Gastroesophageal sphincter (tissue), 4 donors: Measurements from ENCODE around the gene NUP98. TPM values are rescaled to one million over a fixed set of nuclear protein-coding genes. Genes with fewer than 3 reads are reported as not detected.

Experiments
- ATAC-seq: fragments of 150-250 bp; one replicate; pipeline ENCODE4 v1.9.1; 2016; ENCODE audit warnings: mild to moderate bottlenecking, moderate library complexity
- H3K27ac ChIP-seq, 4 donors: fragments of 200-600 bp; sonication (generic) in 3 of 4; 1 replicate in 3 of 4; 2 replicates in 1 of 4; pipeline ENCODE4 v1.5.1; 2016 to 2019
- H3K27me3 ChIP-seq: fragments of 200-600 bp; sonication (generic); one replicate; pipeline ENCODE4 v1.5.1; 2019
- H3K36me3 ChIP-seq, 2 donors: fragments of 200-600 bp; sonication (generic); one replicate each; pipeline ENCODE4 v1.5.1; 2019; ENCODE audit warnings: control low read depth in 1 of 2
- H3K4me1 ChIP-seq, 3 donors: fragments of 200-600 bp; sonication (generic); 1 replicate in 2 of 3; 2 replicates in 1 of 3; pipeline ENCODE4 v1.5.1; 2016 to 2019; ENCODE audit warnings: control low read depth in 2 of 3
- H3K4me3 ChIP-seq, 2 donors: fragments of 200-600 bp; sonication (generic); one replicate each; pipeline ENCODE4 v1.5.1; 2019; ENCODE audit warnings: mild to moderate bottlenecking in 1 of 2, moderate library complexity in 1 of 2
- H3K9me3 ChIP-seq, 3 donors: fragments of 200-600 bp; sonication (generic); one replicate each; pipeline ENCODE4 v1.5.1; 2017 to 2019; ENCODE audit warnings: control low read depth in 2 of 3
- EP300 ChIP-seq: sonication (generic); formaldehyde crosslinking; IDR thresholded peaks from one replicate; pipeline ENCODE4 v1.6.1; 2017; ENCODE audit warnings: antibody characterized with exemption, mild to moderate bottlenecking
- POLR2A ChIP-seq, 2 donors: fragments of 450-650 bp; IDR thresholded peaks; one replicate each; pipeline ENCODE4 v1.6.1; 2017; ENCODE audit warnings: antibody characterized with exemption in 2 of 2, mild to moderate bottlenecking in 2 of 2, moderate library complexity in 1 of 2
- POLR2AphosphoS5 ChIP-seq: sonication (generic); formaldehyde crosslinking; IDR thresholded peaks from one replicate; pipeline ENCODE4 v1.6.1; 2017; ENCODE audit warnings: antibody characterized with exemption
- WGBS, 2 donors: methylation state at CpG; one replicate each; pipeline ENCODE4 v1.1.5; 2018; ENCODE audit warnings: low coverage in 1 of 2; 5-methylcytosine and 5-hydroxymethylcytosine counted together
- total RNA-seq, 4 donors: library from RNA; depleted of rRNA; stranded (reverse); fragments of >200 nt; gene quantifications; one replicate each; pipeline ENCODE4 v1.1.0, GENCODE V29; 2016
- TF ChIP-seq, protein P1 (sequence below), 4 experiments: fragments of 200-600 bp in 2 of 4; fragments of 450-650 bp in 2 of 4; sonication (generic) in 1 of 4; IDR thresholded peaks; one replicate each; pipeline ENCODE4 v1.5.1; 2017 to 2019; ENCODE audit warnings: antibody characterized with exemption in 4 of 4, mild to moderate bottlenecking in 2 of 4, moderate library complexity in 2 of 4

NUP98 gene
- total RNA-seq, 4 donors from 2014 or later = 72.1 to 141 (median 103) TPM

DNA sequence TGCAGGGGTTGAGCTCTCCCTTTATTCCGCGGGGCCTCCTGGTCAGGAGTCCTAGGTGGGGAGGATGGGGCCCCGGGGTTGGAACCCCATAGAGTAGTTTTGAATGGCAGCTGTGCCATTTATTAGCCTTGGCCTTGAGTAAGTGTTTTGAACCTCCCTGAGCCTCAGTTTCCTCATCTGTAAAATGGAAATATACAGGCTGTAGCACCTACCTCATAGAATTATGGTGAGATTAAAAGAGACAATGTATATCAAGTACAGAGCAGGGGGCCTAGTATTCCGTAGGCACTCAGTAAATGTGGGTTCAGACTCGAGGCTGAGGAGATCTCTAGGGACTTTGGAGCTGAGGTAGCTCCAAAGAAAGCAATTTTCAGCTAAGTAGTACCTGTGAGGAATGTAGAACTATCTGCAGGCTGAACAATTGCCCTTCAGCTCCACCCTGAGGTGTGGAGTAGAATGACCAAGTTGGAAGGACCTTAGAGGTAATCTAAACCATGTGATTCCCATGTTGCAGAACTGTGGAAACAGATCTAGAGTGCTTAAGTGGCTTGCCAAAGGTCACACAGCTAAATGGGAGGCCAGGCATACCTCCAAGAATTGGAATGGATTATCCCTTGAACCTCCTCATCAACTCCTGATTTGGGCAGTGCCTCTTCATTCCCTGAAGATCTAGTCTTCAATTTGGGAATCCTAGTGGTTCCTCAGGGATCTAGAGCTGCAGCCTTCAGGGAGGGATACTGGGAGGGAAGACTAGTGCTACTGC lies 11.7 kb upstream of the NUP98 start:
- no peak for ATAC-seq
- TF ChIP-seq EP300 = no peak
- TF ChIP-seq, protein P1, sequence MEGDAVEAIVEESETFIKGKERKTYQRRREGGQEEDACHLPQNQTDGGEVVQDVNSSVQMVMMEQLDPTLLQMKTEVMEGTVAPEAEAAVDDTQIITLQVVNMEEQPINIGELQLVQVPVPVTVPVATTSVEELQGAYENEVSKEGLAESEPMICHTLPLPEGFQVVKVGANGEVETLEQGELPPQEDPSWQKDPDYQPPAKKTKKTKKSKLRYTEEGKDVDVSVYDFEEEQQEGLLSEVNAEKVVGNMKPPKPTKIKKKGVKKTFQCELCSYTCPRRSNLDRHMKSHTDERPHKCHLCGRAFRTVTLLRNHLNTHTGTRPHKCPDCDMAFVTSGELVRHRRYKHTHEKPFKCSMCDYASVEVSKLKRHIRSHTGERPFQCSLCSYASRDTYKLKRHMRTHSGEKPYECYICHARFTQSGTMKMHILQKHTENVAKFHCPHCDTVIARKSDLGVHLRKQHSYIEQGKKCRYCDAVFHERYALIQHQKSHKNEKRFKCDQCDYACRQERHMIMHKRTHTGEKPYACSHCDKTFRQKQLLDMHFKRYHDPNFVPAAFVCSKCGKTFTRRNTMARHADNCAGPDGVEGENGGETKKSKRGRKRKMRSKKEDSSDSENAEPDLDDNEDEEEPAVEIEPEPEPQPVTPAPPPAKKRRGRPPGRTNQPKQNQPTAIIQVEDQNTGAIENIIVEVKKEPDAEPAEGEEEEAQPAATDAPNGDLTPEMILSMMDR (IDR thresholded peaks at IDR 0.05) = peak in 2 of 4 experiments; percentile 30 to 31
- TF ChIP-seq POLR2A (IDR thresholded peaks at IDR 0.05) = no peak
- TF ChIP-seq POLR2AphosphoS5 = no peak
- no peaks in the 10 kb centered on the region for H3K9me3 ChIP-seq
- H3K4me3 ChIP-seq = peak overlapping the region; percentile 46 to 78
- no peaks in the 10 kb centered on the region for H3K27me3 ChIP-seq
- WGBS, 2 donors = 33% methylated on average over 1 to 2 of the region's 5 CpGs
- peak overlapping the region in 2 of 4 donors; percentile 28 to 67 for H3K27ac ChIP-seq
- H3K4me1 ChIP-seq = peaks cover 0 to 20% (median 0%) of the 10 kb centered on the region in 3 donors
- H3K36me3 ChIP-seq = no peaks in the 10 kb centered on the region

DNA sequence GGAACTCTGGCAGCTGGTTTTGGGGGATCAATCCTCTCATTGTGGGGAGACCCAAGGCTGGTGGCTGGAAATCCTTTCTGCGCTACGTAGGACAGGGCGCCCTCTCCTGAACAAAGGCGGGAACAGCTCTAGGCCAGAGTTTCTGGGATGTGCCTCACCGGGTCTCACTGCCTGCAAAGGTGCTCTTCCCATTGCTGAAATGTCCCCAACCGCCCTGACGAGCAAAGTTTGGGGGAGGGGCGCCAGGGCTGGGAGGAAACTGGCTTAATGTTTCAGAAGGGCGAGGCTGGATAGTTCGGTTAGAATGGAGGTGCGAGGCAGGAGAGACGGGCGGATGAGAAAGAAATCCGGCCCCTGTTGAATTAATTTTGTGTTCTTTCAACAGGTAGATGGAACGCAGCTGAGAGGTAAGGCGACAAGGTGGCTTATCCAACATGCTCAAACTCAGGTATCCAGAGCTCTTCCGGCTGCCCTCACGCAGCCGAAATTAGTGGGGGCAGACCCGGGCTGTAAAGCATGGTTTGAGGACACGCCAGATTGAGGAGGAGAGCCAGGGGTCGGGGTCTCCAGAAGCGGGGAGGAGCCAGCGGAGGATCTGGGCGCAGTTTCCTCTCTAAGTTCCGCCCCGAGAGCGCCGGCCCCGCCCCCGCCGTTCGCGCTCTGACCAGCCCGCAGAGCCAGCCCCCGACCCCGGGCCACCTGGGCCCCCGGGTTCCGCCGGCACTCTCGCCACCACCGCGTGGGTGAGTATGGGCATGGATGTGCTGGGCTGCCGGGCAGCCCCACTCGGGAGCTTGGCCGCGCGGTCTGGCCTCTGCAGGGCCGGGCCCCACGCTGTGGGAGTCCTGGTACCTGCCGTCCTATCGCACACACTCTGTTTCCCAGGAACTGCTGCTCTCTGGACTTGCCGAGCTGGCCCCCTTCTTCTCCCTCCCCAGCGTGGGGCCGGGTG lies 10.8 kb upstream of the NUP98 start, which contains the start of gene PGAP2:
Gene PGAP2 (plus strand): TSS at position 652 of the 952 bp plus-strand sequence. CDS start 2,700 bp downstream, outside the sequence.
- Histone ChIP-seq H3K4me3 (peak within 1 kb of the TSS; percentile 46 to 78), H3K9me3 (no peaks in the 10 kb centered on the region), H3K27me3 (no peaks in the 10 kb centered on the region), H3K4me1 (peaks cover 0 to 20% (median 0%) of the 10 kb centered on the region in 3 donors), H3K36me3 (no peaks in the 10 kb centered on the region), H3K27ac (peak within 1 kb of the TSS in 3 of 4 donors; percentile 11 to 67 (median 28))
- peak; percentile 74 for ATAC-seq
- 0 to 2% methylated on average over 11 to 16 of the region's 55 CpGs for WGBS, 2 donors
- TF ChIP-seq, protein P1 (IDR thresholded peaks at IDR 0.05) = peak in 3 of 4 experiments; percentile 48 to 74 (median 48)
- no peak for TF ChIP-seq POLR2AphosphoS5

- H3K4me1 ChIP-seq = peaks cover 0 to 14% (median 0%) of the 10 kb centered on the region in 3 donors
- TF ChIP-seq POLR2AphosphoS5 = no peak
- no peak for TF ChIP-seq POLR2A (IDR thresholded peaks at IDR 0.05)
- TF ChIP-seq EP300 = no peak
- TF ChIP-seq, protein P1 (IDR thresholded peaks at IDR 0.05) = no peak
- H3K9me3 ChIP-seq = no peaks in the 10 kb centered on the region
- H3K27me3 ChIP-seq = no peaks in the 10 kb centered on the region
- H3K4me3 ChIP-seq = no peak overlapping the region
- ATAC-seq = no peak
- 73 to 85% methylated on average over 3 to 8 of the region's 11 CpGs for WGBS, 2 donors
- H3K36me3 ChIP-seq = no peaks in the 10 kb centered on the region
- no peak overlapping the region for H3K27ac ChIP-seq
Observed at GRCh38 chr11:3803726-3804495, 6.6 kb upstream of the NUP98 start.

DNA sequence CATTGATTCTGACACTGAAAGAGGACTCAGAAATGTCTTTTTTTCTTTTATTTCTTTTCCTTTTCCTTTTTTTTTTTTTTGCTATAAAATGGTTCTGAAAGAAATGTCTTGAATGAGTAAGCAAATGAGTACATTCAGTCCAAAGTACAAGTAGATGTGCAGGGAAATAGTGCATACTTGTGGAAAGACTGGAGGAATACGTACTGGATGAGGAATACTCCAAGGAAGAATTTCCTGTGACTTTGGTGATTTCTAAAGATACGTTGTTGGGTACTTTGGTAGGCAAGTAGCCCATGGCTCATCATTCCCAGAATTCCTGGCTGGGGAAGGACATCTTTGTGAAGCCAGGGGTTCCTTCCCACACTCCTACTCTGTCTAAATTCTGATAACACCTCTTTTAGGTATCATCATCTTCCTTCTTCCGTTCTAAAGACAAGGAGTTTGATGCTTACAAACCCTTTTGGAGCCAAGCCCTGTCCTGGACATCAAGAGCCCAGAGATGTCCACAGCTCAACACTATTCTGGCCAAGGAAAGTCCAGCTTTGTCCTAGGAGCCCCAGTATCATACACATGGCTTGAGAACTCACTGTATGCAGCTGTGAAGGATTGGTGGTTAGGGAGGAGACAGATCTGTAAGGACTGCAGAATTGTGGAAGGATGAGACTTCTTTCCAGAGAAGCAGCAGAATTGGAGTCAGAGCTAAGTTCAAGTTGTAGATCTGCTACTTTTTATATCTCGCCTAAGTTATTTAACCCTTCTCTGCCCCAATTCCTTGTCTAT lies 4.8 kb upstream of the NUP98 start:
- H3K27ac ChIP-seq = no peak overlapping the region
- no peaks in the 10 kb centered on the region for H3K9me3 ChIP-seq
- WGBS, 2 donors = 55 to 64% methylated on average over 2 to 3 of the region's 4 CpGs
- no peak for ATAC-seq
- H3K36me3 ChIP-seq = no peaks in the 10 kb centered on the region
- H3K4me1 ChIP-seq = peaks cover 0 to 12% (median 5%) of the 10 kb centered on the region in 3 donors
- TF ChIP-seq EP300 (no peak), POLR2A (IDR thresholded peaks at IDR 0.05) (no peak), POLR2AphosphoS5 (no peak)
- TF ChIP-seq, protein P1 (IDR thresholded peaks at IDR 0.05) = no peak
- no peak overlapping the region for H3K4me3 ChIP-seq
- no peaks in the 10 kb centered on the region for H3K27me3 ChIP-seq
